ENCODE data around the gene PKD1L1.
"Not testable (repeated sequence)": the region's sequence is repeated elsewhere in the genome, so short reads cannot be mapped to it uniquely, and the experiment has no call there.

PKD1L1 gene

GRCh38 chr7:47759056-47759706 lies 189.1 kb downstream of the PKD1L1 start:
- no peak for DNase-seq

GRCh38 chr7:47758546-47758945 lies 189.7 kb downstream of the PKD1L1 start:
- DNase-seq = no peak

GRCh38 chr7:47757921-47758411 lies 190.3 kb downstream of the PKD1L1 start:
- no peak for DNase-seq

GRCh38 chr7:47756636-47757035 lies 191.6 kb downstream of the PKD1L1 start:
- DNase-seq = no peak

- no peak for DNase-seq
Observed at GRCh38 chr7:47755248-47755647, 193.0 kb downstream of the PKD1L1 start.

GRCh38 chr7:47751724-47752123 lies 196.5 kb downstream of the PKD1L1 start:
- DNase-seq = not testable (repeated sequence)

GRCh38 chr7:47751043-47751442 lies 197.2 kb downstream of the PKD1L1 start:
- no peak for DNase-seq

GRCh38 chr7:47748041-47748440 lies 200.2 kb downstream of the PKD1L1 start:
- no peak for DNase-seq

GRCh38 chr7:47747160-47747559 lies 201.1 kb downstream of the PKD1L1 start:
- DNase-seq = no peak

GRCh38 chr7:47746468-47746867 lies 201.8 kb downstream of the PKD1L1 start:
- no peak for DNase-seq

GRCh38 chr7:47744883-47745282 lies 203.4 kb downstream of the PKD1L1 start:
- no peak for DNase-seq

- no peak for DNase-seq
Observed at GRCh38 chr7:47743965-47744591, 204.2 kb downstream of the PKD1L1 start.

- no peak for DNase-seq
Observed at GRCh38 chr7:47741984-47742383, 206.3 kb downstream of the PKD1L1 start.

GRCh38 chr7:47739891-47740290 lies 208.4 kb downstream of the PKD1L1 start:
- DNase-seq = no peak

GRCh38 chr7:47739301-47739875 lies 208.9 kb downstream of the PKD1L1 start:
- DNase-seq = no peak

GRCh38 chr7:47738563-47739166 lies 209.6 kb downstream of the PKD1L1 start:
- no peak for DNase-seq

- no peak for DNase-seq
Observed at GRCh38 chr7:47737601-47738000, 210.7 kb downstream of the PKD1L1 start.

- no peak for DNase-seq
Observed at GRCh38 chr7:47735431-47736345, 212.6 kb downstream of the PKD1L1 start.

- DNase-seq = no peak
Observed at GRCh38 chr7:47734949-47735291, 213.3 kb downstream of the PKD1L1 start.

GRCh38 chr7:47734287-47734948 lies 213.8 kb downstream of the PKD1L1 start:
- DNase-seq = no peak

- DNase-seq = no peak
Observed at GRCh38 chr7:47730142-47730541, 218.1 kb downstream of the PKD1L1 start.

- no peak for DNase-seq
Observed at GRCh38 chr7:47726047-47726726, 222.1 kb downstream of the PKD1L1 start.

All from T-helper 9 cell (primary cell).